GM23338 (cell line): ENCODE data around the gene CELF2. TPM values are rescaled to one million over a fixed set of nuclear protein-coding genes. Genes with fewer than 3 reads are reported as not detected.
A peak's percentile ranks its signal among the peaks of the same experiment; 100 is the strongest.

Experiments used
- ATAC-seq: fragments of 200-7000 bp; cut with Tn5 transposase; 3 replicates; pipeline ENCODE4 v1.9.1; 2020
- DNase-seq: peaks from one replicate; pipeline ENCODE4 v3.0.0-alpha.2; 2015; ENCODE audit warnings: low spot score
- H2AFZ ChIP-seq: fragments of 200-600 bp; sonication (generic); 2 replicates; pipeline ENCODE4 v1.8.0; 2016; ENCODE audit warnings: antibody characterized with exemption, mild to moderate bottlenecking, moderate library complexity
- H3F3A ChIP-seq: fragments of 200-600 bp; sonication (generic); replicated peaks from 2 replicates; pipeline ENCODE4 v1.8.0; 2017; ENCODE audit warnings: antibody characterized with exemption, mixed run types, low read depth
- H3K27ac ChIP-seq: fragments of 200-600 bp; sonication (generic); 2 replicates; pipeline ENCODE4 v1.6.1; 2016; ENCODE audit warnings: low read depth
- H3K27me3 ChIP-seq: fragments of 200-600 bp; sonication (generic); 2 replicates; pipeline ENCODE4 v1.8.0; 2016; ENCODE audit warnings: mild to moderate bottlenecking, mixed run types, moderate library complexity; ENCODE audit not compliant: insufficient read depth
- H3K36me3 ChIP-seq: fragments of 200-600 bp; sonication (generic); 2 replicates; pipeline ENCODE4 v1.8.0; 2016; ENCODE audit warnings: mild to moderate bottlenecking; ENCODE audit not compliant: insufficient read depth
- H3K4me1 ChIP-seq: fragments of 200-600 bp; sonication (generic); 2 replicates; pipeline ENCODE4 v1.8.0; 2016; ENCODE audit warnings: mild to moderate bottlenecking, moderate library complexity; ENCODE audit not compliant: insufficient read depth
- H3K4me2 ChIP-seq: fragments of 200-600 bp; sonication (generic); 2 replicates; pipeline ENCODE4 v1.7.1; 2017; ENCODE audit warnings: mixed run types
- H3K4me3 ChIP-seq: fragments of 200-600 bp; sonication (generic); 2 replicates; pipeline ENCODE4 v1.6.1; 2016; ENCODE audit warnings: mixed run types
- H3K79me2 ChIP-seq: fragments of 200-600 bp; sonication (generic); replicated peaks from 2 replicates; pipeline ENCODE4 v1.8.0; 2017; ENCODE audit warnings: mild to moderate bottlenecking; ENCODE audit not compliant: insufficient read depth
- H3K9me2 ChIP-seq: fragments of 200-600 bp; sonication (generic); 2 replicates; pipeline ENCODE4 v1.8.0; 2017; ENCODE audit not compliant: insufficient read depth
- H4K20me1 ChIP-seq: fragments of 200-600 bp; sonication (generic); replicated peaks from 2 replicates; pipeline ENCODE4 v1.8.0; 2017; ENCODE audit warnings: mild to moderate bottlenecking; ENCODE audit not compliant: insufficient read depth
- H3K27ac Mint-ChIP-seq: 2 replicates; pipeline ENCODE4 v1.8.0; 2020; ENCODE audit warnings: inconsistent platforms, mild to moderate bottlenecking, moderate library complexity, mixed read lengths
- H3K27me3 Mint-ChIP-seq: 3 replicates; pipeline ENCODE4 v1.8.0; 2022; ENCODE audit warnings: low read depth, mild to moderate bottlenecking, moderate library complexity, mixed read lengths, inconsistent platforms; ENCODE audit not compliant: insufficient read depth, poor library complexity
- H3K36me3 Mint-ChIP-seq: 3 replicates; pipeline ENCODE4 v1.8.0; 2021; ENCODE audit warnings: low read depth, mild to moderate bottlenecking, inconsistent platforms, moderate library complexity, mixed read lengths
- H3K4me1 Mint-ChIP-seq: 3 replicates; pipeline ENCODE4 v1.8.0; 2020; ENCODE audit warnings: mild to moderate bottlenecking, inconsistent platforms, mixed read lengths
- H3K4me3 Mint-ChIP-seq: 3 replicates; pipeline ENCODE4 v1.8.0; 2021; ENCODE audit warnings: moderate library complexity, mild to moderate bottlenecking, inconsistent platforms, mixed read lengths
- H3K9me3 Mint-ChIP-seq: 3 replicates; pipeline ENCODE4 v1.8.0; 2020; ENCODE audit warnings: moderate library complexity, mild to moderate bottlenecking, inconsistent platforms, mixed read lengths
- CREB1 ChIP-seq: fragments of 250-450 bp; sonication (Bioruptor Pico); IDR thresholded peaks from 2 replicates; pipeline ENCODE4 v1.5.0; 2020; ENCODE audit warnings: low read depth, mild to moderate bottlenecking, moderate library complexity
- EZH2 ChIP-seq: fragments of 200-600 bp; sonication (generic); IDR thresholded peaks from one replicate; pipeline ENCODE4 v1.8.0; 2017; ENCODE audit warnings: antibody characterized with exemption, mild to moderate bottlenecking, low read depth; ENCODE audit not compliant: unreplicated experiment
- EZH2phosphoT487 ChIP-seq: fragments of 200-600 bp; sonication (generic); IDR thresholded peaks from one replicate; pipeline ENCODE4 v1.8.1; 2018; ENCODE audit warnings: antibody characterized with exemption; ENCODE audit not compliant: unreplicated experiment
- JUNB ChIP-seq: IDR thresholded peaks from one replicate; pipeline ENCODE4 v1.6.1; 2016; ENCODE audit warnings: antibody characterized with exemption; ENCODE audit not compliant: unreplicated experiment
- NANOG ChIP-seq: IDR thresholded peaks from 2 replicates; pipeline ENCODE4 v1.6.1; 2016; ENCODE audit warnings: antibody characterized with exemption, borderline replicate concordance
- POLR2AphosphoS5 ChIP-seq: IDR thresholded peaks from 2 replicates; pipeline ENCODE4 v1.6.1; 2016; ENCODE audit warnings: antibody characterized with exemption, low read depth
- STAT1 ChIP-seq: IDR thresholded peaks from one replicate; pipeline ENCODE4 v1.6.1; 2016; ENCODE audit warnings: antibody characterized with exemption; ENCODE audit not compliant: unreplicated experiment
- ZNF114 ChIP-seq: fragments of 250-450 bp; sonication (Bioruptor Pico); IDR thresholded peaks from 2 replicates; pipeline ENCODE4 v1.5.0; 2020; ENCODE audit warnings: mild to moderate bottlenecking, moderate library complexity
- ZNF462 ChIP-seq: fragments of 250-450 bp; sonication (Bioruptor Pico); IDR thresholded peaks from 2 replicates; pipeline ENCODE4 v1.5.0; 2020; ENCODE audit warnings: mild to moderate bottlenecking, moderate library complexity
- polyA plus RNA-seq: library from polyadenylated mRNA; unstranded; fragments of >200 nt; fragmentation: Nextera tagmentation; extraction: Ambion mirVana; gene quantifications from 2 replicates; pipeline ENCODE4 v1.2.1, GENCODE V29; 2016
- total RNA-seq: library from RNA; depleted of rRNA; stranded (reverse); fragments of >200 nt; shearing (Covaris generic); gene quantifications from 2 replicates; pipeline ENCODE4 v1.2.3, GENCODE V29; 2014
- TF ChIP-seq, protein P1 (sequence below): IDR thresholded peaks from 2 replicates; pipeline ENCODE4 v1.6.1; 2016; ENCODE audit warnings: antibody characterized with exemption
- TF ChIP-seq, protein P2 (sequence below): IDR thresholded peaks from one replicate; pipeline ENCODE4 v1.6.1; 2018; ENCODE audit warnings: antibody characterized with exemption; ENCODE audit not compliant: unreplicated experiment

The CELF2 gene
- total and polyA plus RNA-seq, 2 experiments from 2014 or later: 18.1 to 22.5 TPM

DNA sequence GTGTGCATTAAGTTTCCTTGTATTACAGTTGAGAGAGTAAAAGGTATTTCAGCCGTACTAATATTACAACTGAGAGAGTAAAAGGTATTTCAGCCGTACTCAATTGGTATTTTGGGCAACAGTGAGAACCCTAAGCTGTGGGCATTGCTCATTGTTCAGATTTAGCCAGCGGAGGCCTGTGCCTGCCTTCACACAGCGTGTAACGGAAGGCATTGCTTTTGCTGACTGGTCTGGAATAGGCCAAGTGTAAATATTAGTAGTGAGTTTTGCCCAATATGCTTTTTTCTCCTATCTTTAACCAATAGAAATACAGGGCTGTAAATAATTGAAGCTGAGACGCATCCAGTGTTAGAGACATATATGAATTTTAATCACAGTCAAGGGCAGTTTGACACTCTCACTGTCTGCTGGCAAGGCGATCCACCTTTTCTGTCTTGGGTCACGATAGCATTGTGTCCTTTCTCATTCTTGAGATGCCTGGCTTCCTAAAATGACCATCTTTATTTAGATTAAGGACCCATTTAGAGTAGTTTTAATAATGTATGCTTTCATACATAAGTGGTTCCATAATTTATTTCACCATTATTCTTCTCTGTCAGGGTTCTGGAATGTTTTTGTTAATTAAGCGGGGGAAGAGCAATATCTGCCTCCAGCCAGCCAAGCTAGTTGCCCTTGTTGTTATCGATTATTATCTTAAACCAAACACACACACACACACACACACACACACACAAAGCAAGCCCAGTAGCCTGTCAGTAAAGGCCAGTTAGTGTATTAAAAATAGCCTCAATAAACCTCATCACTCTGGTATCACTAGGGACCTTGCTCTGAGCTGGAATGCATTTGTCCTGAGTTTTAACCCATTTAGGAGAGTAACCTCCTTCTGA is 130.7 kb downstream of the CELF2 start:
- H4K20me1 ChIP-seq: no peaks in the 10 kb centered on the region
- no peak overlapping the region for H2AFZ ChIP-seq
- H3K79me2 ChIP-seq: no peaks in the 10 kb centered on the region
- peaks cover 63% of the 10 kb centered on the region for H3K4me1 Mint-ChIP-seq
- no peaks in the 10 kb centered on the region for H3K27me3 ChIP-seq
- H3K4me1 ChIP-seq: peaks cover 60% of the 10 kb centered on the region
- no peaks in the 10 kb centered on the region for H3K36me3 ChIP-seq
- no peak; the same call in 2 of the 3 replicates for ATAC-seq
- peaks cover 7% of the 10 kb centered on the region for H3F3A ChIP-seq
- peak overlapping the region; percentile 24; the same call in 1 of the 2 replicates for H3K27ac Mint-ChIP-seq
- no peak overlapping the region for H3K4me3 ChIP-seq
- no peaks in the 10 kb centered on the region for H3K9me2 ChIP-seq
- TF ChIP-seq POLR2AphosphoS5: no peak
- H3K4me3 Mint-ChIP-seq: no peak overlapping the region
- H3K27me3 Mint-ChIP-seq: no peaks in the 10 kb centered on the region
- H3K9me3 Mint-ChIP-seq: no peaks in the 10 kb centered on the region
- no peaks in the 10 kb centered on the region for H3K36me3 Mint-ChIP-seq
- peak overlapping the region; percentile 27 for H3K4me2 ChIP-seq
- no peak for DNase-seq
- H3K27ac ChIP-seq: 0 out of 2 replicates have a peak overlapping the region, but pooled peaks have one; percentile 53

DNA sequence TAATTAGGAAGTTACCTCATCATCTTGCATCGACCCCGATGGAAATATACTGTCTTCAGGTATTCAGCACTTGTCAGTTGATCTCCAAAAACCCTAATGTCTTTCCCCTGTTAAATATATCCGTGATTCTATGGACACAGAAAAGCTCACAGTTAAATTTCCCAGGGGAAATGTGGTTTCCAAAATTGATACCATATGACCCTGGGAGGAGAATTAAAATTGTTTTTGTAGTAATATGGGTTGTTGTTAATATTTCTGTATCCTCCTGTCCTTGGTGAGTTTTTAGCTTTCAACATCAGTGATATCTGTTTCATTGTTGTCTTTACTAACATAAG is 132.1 kb downstream of the CELF2 start:
- Mint-ChIP-seq H3K27ac (peak overlapping the region; percentile 5; the same call in 1 of the 2 replicates), H3K36me3 (no peaks in the 10 kb centered on the region), H3K27me3 (no peaks in the 10 kb centered on the region), H3K4me1 (peaks cover 67% of the 10 kb centered on the region), H3K4me3 (no peak overlapping the region), H3K9me3 (no peaks in the 10 kb centered on the region)
- Histone ChIP-seq H3K4me1 (peaks cover 60% of the 10 kb centered on the region), H4K20me1 (no peaks in the 10 kb centered on the region), H3K36me3 (no peaks in the 10 kb centered on the region), H3F3A (no peaks in the 10 kb centered on the region; the same call in 1 of the 2 replicates), H3K4me2 (no peak overlapping the region), H2AFZ (no peak overlapping the region), H3K27me3 (no peaks in the 10 kb centered on the region), H3K79me2 (no peaks in the 10 kb centered on the region), H3K4me3 (no peak overlapping the region), H3K27ac (no peak overlapping the region), H3K9me2 (no peaks in the 10 kb centered on the region)
- ATAC-seq (no peak), DNase-seq (no peak)
- TF ChIP-seq JUNB (no peak), NANOG (no peak), EZH2 (no peak), EZH2phosphoT487 (no peak), ZNF114 (CRISPR knock-in tag) (no peak), POLR2AphosphoS5 (no peak), ZNF462 (no peak), STAT1 (no peak), CREB1 (CRISPR knock-in tag) (no peak)
- TF ChIP-seq, protein P1, sequence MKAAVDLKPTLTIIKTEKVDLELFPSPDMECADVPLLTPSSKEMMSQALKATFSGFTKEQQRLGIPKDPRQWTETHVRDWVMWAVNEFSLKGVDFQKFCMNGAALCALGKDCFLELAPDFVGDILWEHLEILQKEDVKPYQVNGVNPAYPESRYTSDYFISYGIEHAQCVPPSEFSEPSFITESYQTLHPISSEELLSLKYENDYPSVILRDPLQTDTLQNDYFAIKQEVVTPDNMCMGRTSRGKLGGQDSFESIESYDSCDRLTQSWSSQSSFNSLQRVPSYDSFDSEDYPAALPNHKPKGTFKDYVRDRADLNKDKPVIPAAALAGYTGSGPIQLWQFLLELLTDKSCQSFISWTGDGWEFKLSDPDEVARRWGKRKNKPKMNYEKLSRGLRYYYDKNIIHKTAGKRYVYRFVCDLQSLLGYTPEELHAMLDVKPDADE: no peak
- TF ChIP-seq, protein P2, sequence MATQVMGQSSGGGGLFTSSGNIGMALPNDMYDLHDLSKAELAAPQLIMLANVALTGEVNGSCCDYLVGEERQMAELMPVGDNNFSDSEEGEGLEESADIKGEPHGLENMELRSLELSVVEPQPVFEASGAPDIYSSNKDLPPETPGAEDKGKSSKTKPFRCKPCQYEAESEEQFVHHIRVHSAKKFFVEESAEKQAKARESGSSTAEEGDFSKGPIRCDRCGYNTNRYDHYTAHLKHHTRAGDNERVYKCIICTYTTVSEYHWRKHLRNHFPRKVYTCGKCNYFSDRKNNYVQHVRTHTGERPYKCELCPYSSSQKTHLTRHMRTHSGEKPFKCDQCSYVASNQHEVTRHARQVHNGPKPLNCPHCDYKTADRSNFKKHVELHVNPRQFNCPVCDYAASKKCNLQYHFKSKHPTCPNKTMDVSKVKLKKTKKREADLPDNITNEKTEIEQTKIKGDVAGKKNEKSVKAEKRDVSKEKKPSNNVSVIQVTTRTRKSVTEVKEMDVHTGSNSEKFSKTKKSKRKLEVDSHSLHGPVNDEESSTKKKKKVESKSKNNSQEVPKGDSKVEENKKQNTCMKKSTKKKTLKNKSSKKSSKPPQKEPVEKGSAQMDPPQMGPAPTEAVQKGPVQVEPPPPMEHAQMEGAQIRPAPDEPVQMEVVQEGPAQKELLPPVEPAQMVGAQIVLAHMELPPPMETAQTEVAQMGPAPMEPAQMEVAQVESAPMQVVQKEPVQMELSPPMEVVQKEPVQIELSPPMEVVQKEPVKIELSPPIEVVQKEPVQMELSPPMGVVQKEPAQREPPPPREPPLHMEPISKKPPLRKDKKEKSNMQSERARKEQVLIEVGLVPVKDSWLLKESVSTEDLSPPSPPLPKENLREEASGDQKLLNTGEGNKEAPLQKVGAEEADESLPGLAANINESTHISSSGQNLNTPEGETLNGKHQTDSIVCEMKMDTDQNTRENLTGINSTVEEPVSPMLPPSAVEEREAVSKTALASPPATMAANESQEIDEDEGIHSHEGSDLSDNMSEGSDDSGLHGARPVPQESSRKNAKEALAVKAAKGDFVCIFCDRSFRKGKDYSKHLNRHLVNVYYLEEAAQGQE: no peak
